MCF 10A (cell line): ENCODE measurements around the gene RHOF. TPM values are rescaled to one million over a fixed set of nuclear protein-coding genes. Genes with fewer than 3 reads are reported as not detected.

ENCODE experiments used
- BruUV-seq: library from RNA; stranded (reverse); fragments of 400-500 nt; replicated peaks from 2 replicates; lab custom pipeline; 2021; lab: Mats Ljungman, UMichigan
- CTCF ChIA-PET: fragments of 300-600 bp; sonication (Branson Sonifier 250); formaldehyde crosslinking; extraction: SDS; loops from one replicate; lab custom pipeline; 2021; ENCODE audit warnings: antibody characterized with exemption, inconsistent platforms; lab: Yijun Ruan, JAX
- POLR2A ChIA-PET: fragments of 300-600, 350-650 bp; sonication (Branson Sonifier 250); formaldehyde crosslinking; extraction: SDS; loops from one replicate; lab custom pipeline; 2020; ENCODE audit warnings: antibody characterized with exemption, inconsistent platforms; lab: Yijun Ruan, JAX
- DNase-seq: peaks from one replicate; pipeline ENCODE4 v3.0.0-alpha.2; 2018; ENCODE audit not compliant: unreplicated experiment
- H3K27ac Mint-ChIP-seq: one replicate; pipeline ENCODE4 v1.8.0; 2022; ENCODE audit warnings: mild to moderate bottlenecking, low read depth, mixed read lengths; ENCODE audit not compliant: unreplicated experiment
- H3K27me3 Mint-ChIP-seq: one replicate; pipeline ENCODE4 v1.8.0; 2022; ENCODE audit warnings: mixed read lengths; ENCODE audit not compliant: insufficient read depth, unreplicated experiment
- H3K36me3 Mint-ChIP-seq: one replicate; pipeline ENCODE4 v1.8.0; 2022; ENCODE audit warnings: mild to moderate bottlenecking, moderate library complexity, mixed read lengths; ENCODE audit not compliant: insufficient read depth, unreplicated experiment
- H3K4me1 Mint-ChIP-seq: one replicate; pipeline ENCODE4 v1.8.0; 2022; ENCODE audit warnings: mixed read lengths; ENCODE audit not compliant: insufficient read depth, unreplicated experiment
- H3K4me3 Mint-ChIP-seq: one replicate; pipeline ENCODE4 v1.8.0; 2022; ENCODE audit warnings: mild to moderate bottlenecking, moderate library complexity, mixed read lengths; ENCODE audit not compliant: unreplicated experiment
- H3K9me3 Mint-ChIP-seq: one replicate; pipeline ENCODE4 v1.8.0; 2022; ENCODE audit warnings: mixed read lengths; ENCODE audit not compliant: unreplicated experiment
- intact Hi-C: fragments of 100-400 bp; cut with micrococcal nuclease; formaldehyde crosslinking; loops from 2 replicates; pipeline ENCODE4 v1.14.1; 2022
- total RNA-seq: library from RNA; stranded (reverse); gene quantifications from 2 replicates; pipeline ENCODE4 v1.2.3, GENCODE V29; 2022
- TF ChIP-seq, protein P1 (sequence below): fragments of 200-600 bp; IDR thresholded peaks from one replicate; pipeline ENCODE4 v1.8.0; 2022; ENCODE audit warnings: antibody characterized with exemption, mild to moderate bottlenecking; ENCODE audit not compliant: unreplicated experiment

The RHOF gene
- total RNA-seq, 1 experiment from 2014 or later: 9.5 TPM

DNA sequence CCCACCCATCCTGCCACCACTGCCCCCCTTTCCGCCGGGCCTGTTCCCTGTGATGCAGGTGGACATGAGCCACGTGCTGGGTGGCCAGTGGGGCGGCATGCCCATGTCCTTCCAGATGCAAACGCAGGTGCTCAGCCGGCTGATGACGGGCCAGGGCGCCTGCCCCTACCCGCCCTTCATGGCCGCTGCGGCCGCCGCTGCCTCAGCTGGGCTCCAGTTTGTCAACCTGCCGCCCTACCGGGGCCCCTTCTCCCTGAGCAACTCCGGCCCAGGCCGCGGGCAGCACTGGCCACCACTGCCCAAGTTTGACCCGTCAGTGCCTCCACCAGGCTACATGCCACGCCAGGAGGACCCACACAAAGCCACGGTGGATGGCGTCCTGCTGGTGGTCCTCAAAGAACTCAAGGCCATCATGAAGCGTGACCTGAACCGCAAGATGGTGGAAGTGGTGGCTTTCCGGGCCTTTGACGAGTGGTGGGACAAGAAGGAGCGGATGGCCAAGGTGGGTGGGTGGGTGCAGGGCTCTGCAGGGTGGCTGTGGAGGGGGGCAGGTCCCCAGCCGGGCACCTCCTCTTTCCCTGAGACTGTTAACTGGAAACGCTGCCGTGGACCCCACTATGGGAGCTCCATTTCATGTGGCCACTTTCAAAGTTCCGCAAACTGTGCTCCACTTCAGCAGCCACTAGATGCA is 21.1 kb upstream of the RHOF start:
- no TSS peak for BruUV-seq
- CTCF ChIA-PET: interaction anchor here (0.5 to 16.6 kb wide), 5 partner anchors 19 to 170 kb away, joined by 3 to 390 read pairs (median 4); partner anchors contain the start of gene RHOF
- H3K4me3 Mint-ChIP-seq: no peak overlapping the region
- peaks cover 54% of the 10 kb centered on the region for H3K36me3 Mint-ChIP-seq
- H3K27ac Mint-ChIP-seq: no peak overlapping the region
- TF ChIP-seq, protein P1, sequence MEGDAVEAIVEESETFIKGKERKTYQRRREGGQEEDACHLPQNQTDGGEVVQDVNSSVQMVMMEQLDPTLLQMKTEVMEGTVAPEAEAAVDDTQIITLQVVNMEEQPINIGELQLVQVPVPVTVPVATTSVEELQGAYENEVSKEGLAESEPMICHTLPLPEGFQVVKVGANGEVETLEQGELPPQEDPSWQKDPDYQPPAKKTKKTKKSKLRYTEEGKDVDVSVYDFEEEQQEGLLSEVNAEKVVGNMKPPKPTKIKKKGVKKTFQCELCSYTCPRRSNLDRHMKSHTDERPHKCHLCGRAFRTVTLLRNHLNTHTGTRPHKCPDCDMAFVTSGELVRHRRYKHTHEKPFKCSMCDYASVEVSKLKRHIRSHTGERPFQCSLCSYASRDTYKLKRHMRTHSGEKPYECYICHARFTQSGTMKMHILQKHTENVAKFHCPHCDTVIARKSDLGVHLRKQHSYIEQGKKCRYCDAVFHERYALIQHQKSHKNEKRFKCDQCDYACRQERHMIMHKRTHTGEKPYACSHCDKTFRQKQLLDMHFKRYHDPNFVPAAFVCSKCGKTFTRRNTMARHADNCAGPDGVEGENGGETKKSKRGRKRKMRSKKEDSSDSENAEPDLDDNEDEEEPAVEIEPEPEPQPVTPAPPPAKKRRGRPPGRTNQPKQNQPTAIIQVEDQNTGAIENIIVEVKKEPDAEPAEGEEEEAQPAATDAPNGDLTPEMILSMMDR: no peak
- H3K9me3 Mint-ChIP-seq: no peaks in the 10 kb centered on the region
- DNase-seq: no peak
- H3K27me3 Mint-ChIP-seq: no peaks in the 10 kb centered on the region
- intact Hi-C loops: no loop called here
- POLR2A ChIA-PET: interaction anchor here (1.3 to 12.4 kb wide), 2 partner anchors 9 to 18 kb away, joined by 3 to 344 read pairs; partner anchors contain the start of genes RHOF and SETD1B
- H3K4me1 Mint-ChIP-seq: peaks cover 28% of the 10 kb centered on the region

DNA sequence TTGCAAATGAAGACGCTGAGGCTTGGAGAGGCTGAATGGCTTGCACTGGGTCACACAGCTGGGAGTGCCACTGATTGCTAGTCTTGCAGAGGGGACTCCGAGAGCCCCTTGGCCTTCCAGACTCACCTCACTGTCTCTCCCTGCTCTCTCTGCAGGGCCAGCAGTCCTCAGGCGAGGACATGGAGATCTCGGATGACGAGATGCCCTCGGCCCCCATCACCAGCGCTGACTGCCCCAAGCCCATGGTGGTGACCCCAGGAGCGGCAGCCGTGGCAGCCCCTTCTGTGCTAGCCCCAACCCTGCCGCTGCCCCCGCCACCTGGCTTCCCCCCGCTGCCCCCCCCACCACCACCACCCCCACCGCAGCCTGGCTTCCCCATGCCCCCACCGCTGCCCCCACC is 20.5 kb upstream of the RHOF start:
- Mint-ChIP-seq H3K27me3 (no peaks in the 10 kb centered on the region), H3K4me3 (peak overlapping the region; percentile 82), H3K4me1 (peaks cover 28% of the 10 kb centered on the region), H3K9me3 (no peaks in the 10 kb centered on the region), H3K27ac (no peak overlapping the region), H3K36me3 (peaks cover 54% of the 10 kb centered on the region)
- CTCF ChIA-PET: interaction anchor here (1.8 to 16.6 kb wide), 2 partner anchors 18 to 37 kb away, joined by 4 to 390 read pairs; partner anchors contain the start of gene RHOF
- intact Hi-C loops: no loop called here
- TF ChIP-seq, protein P1: no peak
- no peak for DNase-seq
- POLR2A ChIA-PET: interaction anchor here (1.3 to 12.4 kb wide), 2 partner anchors 15 to 17 kb away, joined by 3 to 344 read pairs; partner anchors contain the start of genes RHOF and SETD1B
- BruUV-seq: no TSS peak

DNA sequence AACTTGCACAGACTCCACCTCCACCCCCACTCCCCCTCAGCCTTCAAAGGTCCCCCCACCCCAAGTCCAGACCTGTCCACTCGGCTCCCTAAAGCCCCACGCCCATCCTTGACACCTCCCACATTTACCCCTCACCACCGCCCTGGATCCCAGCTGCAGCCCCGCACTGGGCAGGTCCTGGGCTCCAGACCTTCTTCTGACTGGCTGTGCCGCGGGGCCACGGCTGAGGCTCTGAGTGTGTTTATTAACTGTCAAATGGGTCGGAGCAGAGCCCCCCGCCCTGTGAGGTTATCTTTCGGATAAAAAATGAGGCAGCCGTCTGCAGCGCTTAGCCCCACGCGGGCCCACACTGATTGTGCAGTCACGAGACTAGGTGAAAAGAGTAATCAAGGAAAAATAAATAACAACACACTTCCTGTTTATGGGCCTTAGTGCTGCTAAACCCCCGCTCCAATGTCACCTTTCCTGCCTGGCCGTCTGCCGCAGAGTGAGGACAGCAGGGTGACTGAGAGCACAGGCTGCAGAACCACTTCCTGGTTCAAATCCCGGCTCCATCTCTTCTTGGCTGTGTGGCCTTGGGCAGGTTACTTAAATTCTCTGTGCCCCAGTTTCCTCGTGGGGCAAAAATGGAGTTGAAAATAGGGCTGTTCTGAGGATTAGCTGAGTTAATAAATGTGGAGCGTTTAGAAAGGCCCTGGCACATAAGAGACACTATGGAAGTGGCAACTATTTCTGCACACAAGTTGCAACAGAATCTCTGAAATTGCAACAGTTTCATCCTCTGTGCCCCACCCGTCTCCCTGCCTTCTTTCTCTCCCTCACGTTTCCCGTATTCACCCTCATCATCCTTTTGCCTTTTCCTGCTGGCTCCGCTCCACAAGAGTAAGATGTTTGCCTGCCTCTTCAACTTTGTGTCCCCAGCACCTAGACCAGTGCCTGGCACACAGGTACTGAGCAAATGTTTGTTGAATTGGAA is 19.7 kb upstream of the RHOF start:
- H3K27me3 Mint-ChIP-seq: no peaks in the 10 kb centered on the region
- H3K4me1 Mint-ChIP-seq: peaks cover 28% of the 10 kb centered on the region
- H3K9me3 Mint-ChIP-seq: no peaks in the 10 kb centered on the region
- no TSS peak for BruUV-seq
- H3K27ac Mint-ChIP-seq: no peak overlapping the region
- peak overlapping the region; percentile 82 for H3K4me3 Mint-ChIP-seq
- H3K36me3 Mint-ChIP-seq: peaks cover 56% of the 10 kb centered on the region
- TF ChIP-seq, protein P1: no peak
- peak; percentile 61 for DNase-seq
- POLR2A ChIA-PET: interaction anchor here (0.6 to 12.4 kb wide), 4 partner anchors 16 to 75 kb away, joined by 3 to 344 read pairs (median 12); partner anchors contain the start of genes PSMD9, RHOF and SETD1B
- intact Hi-C loops: loop anchor here (1.0 kb wide), 1 partner anchor 18 kb away; no protein-coding TSS in a partner anchor
- CTCF ChIA-PET: interaction anchor here (0.8 to 16.6 kb wide), 6 partner anchors 18 to 117 kb away, joined by 3 to 390 read pairs (median 10); partner anchors contain the start of genes PSMD9 and RHOF
